HG03159 (cell line): Measurements from ENCODE around the gene ANKFY1.
"Not testable (repeated sequence)": the region's sequence is repeated elsewhere in the genome, so short reads cannot be mapped to it uniquely, and the experiment has no call there.

Experiments used
- ATAC-seq: cut with Tn5 transposase; IDR thresholded peaks from one replicate; pipeline ENCODE4 v1.9.1; 2021; ENCODE audit warnings: mild to moderate bottlenecking, moderate library complexity; ENCODE audit not compliant: unreplicated experiment

ANKFY1 gene

DNA sequence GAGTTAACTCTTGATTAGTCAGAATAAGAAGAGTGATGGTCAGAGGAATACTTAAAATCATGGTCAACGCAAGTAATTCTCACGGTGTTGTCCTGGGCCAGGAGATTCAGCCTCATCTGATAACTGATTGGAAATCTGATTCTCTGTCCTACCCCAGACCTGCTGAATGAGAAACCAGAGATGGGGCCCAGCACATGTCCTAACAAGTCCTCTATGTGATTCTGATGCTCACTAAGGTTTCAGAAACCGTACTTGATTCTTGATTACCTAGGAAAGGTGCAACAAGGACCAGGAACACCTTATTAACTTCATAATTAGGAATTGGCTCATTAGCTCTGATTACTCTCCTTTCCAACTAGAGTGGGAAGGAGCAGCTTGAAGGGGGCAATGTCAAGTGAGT, 44.5 kb downstream of the ANKFY1 start:
- ATAC-seq: no peak

DNA sequence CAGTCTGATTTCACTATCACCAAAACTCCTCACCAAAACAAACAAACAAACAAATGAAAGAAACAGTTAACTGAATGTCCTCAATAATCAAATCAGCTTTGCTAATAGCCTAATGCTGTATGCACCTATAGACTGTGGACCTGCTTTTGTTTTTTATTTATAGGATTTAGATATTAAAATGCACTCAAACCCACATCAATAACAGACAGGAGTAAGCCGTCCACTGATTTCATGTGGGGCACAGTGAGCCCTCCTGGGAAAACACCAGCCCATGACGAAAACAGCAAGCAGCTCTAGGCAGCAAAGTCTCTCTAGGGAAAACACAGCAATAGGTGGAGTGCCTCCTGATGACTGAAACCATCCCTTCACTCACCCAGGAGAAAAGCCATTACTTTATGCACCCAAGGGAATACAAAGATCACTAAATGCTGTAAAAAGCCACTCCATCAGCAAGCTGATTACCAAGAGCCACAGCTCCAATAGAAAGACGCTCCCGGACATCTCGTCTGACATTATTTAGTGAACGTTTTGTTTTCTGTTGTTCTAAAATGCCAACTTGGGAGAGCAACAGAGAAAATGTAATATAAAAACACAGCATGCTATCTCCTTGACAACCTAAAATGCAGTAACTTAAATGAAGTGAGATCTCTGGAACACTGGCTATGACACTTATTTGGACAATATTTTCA, 47.8 kb downstream of the ANKFY1 start:
- ATAC-seq: no peak

DNA sequence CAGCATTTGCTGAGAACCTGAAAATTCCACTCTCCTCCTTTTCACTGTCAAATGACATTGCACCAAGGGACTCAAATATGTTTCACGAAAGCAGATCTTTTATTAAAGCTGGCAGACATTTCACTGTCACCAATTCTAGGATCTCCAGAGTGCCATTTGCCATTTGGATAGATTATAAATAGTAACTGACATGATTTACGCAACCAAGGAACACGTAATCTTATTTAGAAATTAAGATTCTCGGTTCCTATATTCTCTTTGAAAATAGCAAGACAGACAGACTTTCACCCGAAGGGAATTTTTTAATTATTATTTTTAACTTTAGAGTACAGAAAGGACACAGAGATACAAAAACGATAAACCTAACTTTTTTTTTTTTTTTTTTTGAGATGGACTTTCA, 49.6 kb downstream of the ANKFY1 start:
- no peak for ATAC-seq

DNA sequence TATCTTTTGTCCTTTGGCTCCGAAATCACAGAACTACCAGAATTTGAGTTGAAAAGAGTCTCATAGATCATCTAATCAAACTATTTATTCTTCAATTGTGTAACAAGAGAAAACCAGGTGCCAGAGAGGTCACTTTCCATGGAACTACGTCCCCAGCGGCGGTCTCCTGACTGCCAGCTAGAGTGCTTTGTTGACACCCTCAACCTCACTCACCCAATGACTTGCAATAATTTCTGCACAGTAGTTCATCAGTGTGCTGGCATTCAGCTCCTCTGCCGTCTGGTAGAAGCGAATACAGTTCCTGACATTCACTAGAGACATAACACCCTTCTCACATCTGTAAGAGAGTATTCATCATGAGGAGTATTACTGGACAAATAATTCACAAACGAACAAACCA, 54.2 kb downstream of the ANKFY1 start:
- no peak for ATAC-seq

DNA sequence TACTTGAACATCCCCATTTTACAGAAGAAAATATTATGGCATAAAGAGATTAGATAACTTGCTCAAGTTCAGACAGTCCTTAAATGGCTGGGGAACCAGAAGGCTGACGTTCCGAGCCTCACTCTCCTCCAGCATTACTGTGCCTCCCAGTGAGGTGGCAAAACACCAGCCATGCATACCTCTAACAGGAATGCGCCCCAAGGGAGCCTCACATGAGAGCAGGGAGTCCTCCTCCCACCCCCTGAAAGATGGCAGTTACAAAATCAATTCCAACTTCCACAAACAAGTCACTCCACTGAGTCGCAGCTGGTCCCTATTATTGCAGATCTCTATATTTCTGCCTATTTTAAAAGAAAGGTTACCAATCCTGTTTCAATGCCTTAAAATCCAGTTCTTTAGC, 55.5 kb downstream of the ANKFY1 start:
- no peak for ATAC-seq

DNA sequence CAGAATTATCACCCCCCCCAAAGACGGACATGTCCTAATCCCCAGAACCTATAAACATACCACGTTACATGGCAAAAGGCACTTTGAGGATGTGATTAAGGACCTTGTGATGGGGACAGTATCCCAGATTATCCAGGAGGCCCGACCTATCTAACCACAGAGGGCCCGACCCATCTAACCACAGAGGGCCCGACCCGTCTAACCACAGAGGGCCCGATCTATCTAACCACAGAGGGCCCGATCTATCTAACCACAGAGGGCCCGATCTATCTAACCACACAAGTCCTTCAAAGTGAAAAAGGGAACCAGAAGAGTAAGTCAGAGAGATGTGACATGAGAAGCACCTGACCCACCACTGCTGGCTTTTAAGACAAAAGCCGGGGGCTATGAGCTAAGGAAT, 56.8 kb downstream of the ANKFY1 start:
- ATAC-seq: no peak

DNA sequence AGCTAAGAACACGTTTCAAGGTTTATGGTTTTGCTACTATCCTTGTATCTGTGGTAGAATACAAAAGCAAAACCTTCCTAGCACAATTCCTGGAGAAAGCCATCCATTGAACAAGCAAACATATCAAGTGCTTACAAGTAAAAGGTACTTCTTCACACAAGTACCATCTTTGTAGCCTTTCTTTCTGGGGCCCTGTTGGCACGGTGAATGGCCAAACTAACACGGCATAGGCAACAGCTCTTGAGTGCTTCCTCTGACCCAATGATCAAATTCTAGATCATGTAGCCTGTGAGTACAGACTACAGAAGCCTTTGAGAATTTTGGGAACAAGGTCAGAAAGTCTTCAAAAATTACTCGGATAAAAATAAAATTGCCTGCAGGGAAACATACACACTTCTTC, 57.9 kb downstream of the ANKFY1 start:
- ATAC-seq: no peak

DNA sequence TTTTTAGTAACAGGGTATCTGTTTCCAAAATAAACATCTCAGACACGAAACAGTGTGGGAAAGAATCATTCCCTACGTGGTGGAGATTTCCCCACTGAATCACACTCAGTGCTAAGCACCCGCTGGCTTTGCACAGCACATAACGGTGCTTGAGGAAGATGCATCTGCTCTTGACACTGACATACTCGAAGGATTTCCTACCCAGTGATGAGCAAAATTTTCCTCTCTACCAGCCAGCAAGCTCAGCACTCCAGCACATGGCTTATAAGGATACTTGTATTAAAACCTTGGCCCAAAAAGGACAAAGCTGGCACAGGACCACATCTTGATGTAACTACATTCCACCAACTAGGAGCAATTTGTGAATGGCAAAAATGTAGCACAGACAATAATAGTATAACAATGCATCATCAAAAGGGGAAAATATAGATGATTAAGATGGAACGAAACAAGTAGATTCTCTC, 59.0 kb downstream of the ANKFY1 start:
- no peak for ATAC-seq

DNA sequence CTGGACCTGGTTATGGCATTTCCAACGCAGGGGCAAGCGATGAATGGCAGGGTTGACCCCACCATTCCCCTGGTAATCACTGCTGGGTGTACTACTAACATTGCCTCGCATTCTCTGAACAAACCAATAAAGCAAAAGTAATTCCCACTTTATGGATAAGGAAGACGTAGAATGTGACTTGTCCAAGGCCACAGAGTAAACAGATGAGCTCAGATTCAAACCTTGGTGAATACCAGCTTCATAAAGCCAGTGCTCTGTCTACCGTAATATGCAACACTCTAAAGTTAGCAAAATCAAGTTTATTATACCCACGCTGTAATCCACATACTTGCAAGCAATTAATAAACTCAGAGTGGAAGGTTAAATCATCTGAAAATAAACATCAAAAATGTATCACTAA, 59.6 kb downstream of the ANKFY1 start:
- no peak for ATAC-seq

DNA sequence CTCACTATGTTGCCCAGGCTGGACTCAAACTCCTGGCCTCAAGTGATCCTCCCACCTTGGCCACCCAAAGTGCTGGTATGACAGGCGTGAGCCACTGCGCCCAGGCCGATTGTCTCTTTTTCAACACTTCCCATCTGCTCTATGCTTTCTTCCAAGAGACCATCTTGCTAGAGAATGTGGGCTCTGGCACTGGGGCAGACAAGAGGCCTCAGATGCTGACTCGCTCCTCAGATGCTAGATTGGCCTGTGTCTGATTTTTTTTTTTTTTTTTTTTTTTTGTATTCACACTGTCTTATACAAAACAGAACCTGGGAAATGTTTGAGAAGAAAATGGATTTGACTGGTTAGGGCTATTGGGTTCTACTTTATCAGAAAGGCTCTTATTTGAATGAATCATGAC, 62.6 kb downstream of the ANKFY1 start:
- no peak for ATAC-seq

DNA sequence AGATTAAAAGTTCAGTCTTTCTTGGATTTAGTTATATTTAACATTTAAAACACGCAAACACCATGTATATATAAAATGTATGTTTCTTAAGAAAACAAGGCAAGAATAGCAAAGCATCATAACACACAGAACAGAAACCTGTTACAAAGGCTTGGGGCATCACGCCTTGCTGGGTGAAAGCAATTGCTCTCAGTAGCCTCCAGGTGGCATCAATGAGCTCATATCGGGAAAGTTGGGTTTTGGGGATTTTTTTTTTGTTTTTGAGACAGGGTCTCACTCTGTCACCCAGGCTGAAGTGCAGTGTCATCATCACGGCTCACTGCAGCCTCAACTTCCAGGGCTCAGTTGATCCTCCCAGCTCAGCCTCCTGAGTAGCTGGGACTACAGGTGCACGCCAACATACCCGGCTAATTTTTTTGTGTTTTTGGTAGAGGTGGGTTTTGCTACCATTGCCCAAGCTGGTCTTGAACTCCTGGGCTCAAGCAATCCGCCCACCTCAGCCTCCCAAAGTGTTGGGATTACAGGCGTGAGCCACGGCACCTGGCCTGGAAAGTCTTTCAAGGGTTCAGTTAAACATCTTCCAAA, 63.9 kb downstream of the ANKFY1 start:
- no peak for ATAC-seq

DNA sequence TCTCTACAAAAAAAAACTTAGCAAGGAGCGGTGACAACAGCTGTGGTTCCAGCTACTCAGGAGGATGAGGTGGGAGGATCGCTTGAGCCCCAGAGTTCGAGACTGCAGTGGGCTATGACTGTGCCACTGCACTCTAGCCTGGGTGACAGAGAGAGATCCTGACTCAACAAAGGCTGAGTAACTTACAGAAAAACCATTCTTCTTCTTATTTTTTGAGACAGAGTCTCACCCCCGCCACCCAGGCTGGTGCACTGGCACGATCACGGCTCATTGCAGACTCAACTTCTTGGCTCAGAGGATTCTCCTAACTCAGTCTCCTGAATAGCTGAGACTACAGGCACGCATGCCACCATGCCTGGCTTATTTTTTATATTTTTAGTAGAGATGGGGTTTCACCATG, 64.8 kb downstream of the ANKFY1 start:
- no peak for ATAC-seq

DNA sequence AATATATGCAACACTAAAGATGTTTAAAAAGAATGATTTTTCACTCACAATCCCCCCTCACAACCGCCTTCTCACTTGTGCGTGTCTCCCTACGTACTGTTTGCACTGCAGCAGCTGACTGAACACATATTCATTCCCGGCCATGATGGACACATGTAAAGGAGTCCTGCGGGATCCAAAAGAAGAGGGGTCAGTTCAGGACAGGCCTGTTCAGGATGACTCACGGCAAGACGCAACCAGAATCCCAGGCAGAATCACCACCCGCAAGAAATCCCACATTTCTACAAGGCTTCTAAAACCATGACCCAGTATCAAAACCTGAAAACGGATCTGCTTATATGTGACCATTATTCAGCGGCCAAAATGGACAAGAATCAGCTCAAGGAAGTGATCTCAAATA, 68.5 kb downstream of the ANKFY1 start:
- ATAC-seq: no peak

DNA sequence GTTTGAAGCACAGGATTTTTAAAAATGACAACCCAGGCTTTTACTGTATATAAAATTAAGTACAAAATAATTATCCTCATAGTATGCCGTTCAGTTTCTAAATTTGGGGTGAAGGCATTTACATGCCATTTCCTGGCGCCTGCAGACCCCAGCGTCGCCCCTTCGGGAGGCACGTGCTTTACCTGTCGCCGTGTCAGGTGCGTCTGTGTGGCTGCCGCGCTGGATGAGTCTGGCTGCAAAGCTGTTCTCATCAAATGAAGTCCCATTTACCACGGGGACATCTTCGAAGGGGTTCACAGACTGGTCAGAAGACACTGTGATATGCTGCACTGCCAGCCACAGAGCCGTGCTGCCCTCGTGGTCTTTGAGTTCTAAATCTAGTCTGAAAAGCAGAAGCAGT, 69.0 kb downstream of the ANKFY1 start:
- no peak for ATAC-seq

DNA sequence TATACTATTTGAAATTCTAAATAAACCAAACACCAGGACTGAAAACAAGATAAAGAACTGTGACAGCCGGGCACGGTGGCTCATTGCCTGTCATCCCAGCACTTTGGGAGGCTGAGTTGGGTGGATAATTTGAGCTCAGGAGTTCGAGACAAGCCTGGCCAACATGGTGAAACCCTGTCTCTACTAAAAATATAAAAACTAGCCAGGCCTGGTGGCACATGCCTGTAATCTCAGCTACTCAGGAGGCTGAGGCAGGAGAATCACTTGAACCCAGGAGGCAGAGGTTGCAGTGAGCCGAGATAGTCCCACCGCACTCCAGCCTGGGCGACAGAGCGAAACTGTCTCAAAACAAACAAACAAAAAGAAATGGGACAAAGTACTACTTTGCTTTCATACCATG, 73.0 kb downstream of the ANKFY1 start:
- ATAC-seq: not testable (repeated sequence)

DNA sequence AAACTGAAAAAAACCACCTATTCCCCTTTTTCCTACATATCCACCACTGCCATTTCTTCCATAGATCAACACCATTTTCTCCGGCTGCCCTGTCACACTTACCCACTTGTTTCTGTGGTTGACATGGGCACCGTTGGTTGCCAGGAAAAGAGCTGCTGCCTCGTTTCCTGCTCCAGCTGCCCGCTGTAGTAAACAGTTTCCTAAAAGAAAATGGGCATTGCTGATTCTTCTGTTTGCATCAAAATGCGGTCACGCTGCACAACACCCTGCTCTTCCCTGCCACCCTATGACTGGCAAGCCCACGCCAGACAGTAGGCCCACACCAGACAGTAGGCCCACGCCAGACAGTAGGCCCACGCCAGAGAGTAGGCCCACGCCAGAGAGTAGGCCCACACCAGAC, 74.5 kb downstream of the ANKFY1 start:
- ATAC-seq: no peak

DNA sequence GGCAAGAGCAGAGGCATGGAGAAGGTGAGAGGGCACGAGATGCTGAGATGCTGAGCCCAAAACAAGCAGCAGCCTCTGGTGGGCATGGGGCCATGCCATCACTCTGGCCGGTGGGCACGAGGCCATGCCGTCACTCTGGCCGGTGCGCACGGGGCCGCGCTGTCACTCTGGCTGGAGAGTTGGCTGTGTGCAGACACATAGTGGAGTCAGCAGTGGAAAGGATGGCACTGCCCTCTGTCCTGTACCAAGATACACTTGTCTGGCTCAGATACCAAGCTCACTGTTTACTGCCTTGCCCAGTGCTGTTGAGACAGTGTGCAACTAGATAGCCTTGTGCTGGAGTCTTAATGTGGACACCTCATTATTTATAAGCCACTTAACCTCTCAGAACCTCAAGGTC, 75.7 kb downstream of the ANKFY1 start:
- no peak for ATAC-seq

DNA sequence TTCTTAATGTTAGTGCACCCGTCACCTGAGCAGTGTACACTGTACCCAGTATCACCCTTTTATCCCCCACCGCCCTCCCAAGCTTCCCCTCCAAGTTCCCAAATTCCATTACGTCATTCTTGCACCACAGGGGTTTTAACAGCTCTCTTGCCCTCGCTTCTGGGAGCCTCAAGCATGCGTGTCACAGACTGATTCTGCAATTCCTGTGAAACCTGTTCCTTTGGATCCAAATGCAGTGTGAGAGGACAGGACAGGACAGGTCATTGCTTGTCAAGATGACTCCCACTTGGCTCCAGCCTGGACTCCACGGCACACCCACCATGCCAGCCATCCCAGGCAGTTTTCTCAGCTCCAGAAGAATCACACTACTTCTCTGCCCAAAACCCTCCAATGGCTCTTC, 76.7 kb downstream of the ANKFY1 start:
- ATAC-seq: no peak

DNA sequence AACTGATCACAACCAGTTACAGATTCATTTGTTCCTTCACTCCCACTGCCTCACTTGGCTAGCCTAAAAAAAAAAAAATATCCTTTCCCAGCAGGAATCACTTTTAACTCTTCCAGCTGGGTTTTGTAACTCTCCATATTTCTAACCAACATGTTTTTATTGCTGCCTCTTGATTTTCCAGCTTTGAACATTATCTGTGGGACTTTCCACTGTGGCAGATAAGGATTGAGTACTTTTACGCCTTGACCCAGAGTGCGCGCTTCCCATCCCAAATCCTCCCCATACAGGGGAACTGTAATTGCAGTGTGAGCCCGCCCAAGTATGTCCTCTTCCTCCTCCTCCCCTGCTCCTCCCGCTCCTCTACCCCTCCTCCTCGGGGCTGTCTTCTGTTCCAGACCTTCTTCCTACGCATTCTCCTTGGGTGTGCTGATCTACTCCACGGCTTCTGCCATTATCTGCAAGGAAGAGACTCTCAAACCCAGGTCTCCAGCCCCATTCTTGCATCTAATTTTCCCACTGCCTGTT, 77.4 kb downstream of the ANKFY1 start:
- no peak for ATAC-seq

DNA sequence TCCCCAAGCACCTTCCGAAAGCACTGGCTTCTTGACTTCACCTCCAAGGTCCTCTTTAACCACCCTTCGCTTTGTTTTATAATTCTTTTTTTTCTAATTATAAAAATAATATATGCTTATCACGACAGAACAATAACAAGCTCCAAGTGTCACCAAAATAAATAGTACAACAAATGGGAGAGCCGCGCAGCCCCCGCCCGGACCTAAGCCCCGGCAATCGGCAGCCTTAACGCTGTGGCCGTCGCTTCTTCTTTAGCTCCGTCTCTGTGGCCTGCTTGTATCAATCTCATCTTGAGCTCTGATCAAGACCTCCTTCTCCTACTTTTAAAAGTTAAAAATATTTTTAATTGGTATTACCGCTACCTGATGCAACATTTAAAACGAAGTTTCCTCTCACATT, 78.1 kb downstream of the ANKFY1 start:
- ATAC-seq: no peak

DNA sequence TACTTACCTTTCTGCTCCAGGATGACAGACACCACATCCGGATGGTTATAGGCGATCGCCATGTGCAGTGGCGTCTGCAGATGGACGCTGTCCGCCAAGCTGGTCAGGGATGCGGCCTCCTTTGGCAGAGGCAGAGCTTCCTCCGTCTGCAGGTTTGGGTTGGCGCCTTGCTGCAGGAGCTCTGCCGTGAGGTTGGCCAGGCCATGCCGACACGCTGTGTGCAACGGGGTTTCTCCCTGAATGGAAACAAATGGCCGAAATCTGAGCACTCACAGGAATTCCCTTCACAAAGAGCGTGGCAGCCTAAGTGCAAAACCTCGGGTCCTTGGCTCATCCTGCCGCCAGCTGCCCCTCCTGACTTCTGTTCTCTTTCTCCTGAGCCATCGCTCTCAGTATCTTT, 79.0 kb downstream of the ANKFY1 start:
- no peak for ATAC-seq

DNA sequence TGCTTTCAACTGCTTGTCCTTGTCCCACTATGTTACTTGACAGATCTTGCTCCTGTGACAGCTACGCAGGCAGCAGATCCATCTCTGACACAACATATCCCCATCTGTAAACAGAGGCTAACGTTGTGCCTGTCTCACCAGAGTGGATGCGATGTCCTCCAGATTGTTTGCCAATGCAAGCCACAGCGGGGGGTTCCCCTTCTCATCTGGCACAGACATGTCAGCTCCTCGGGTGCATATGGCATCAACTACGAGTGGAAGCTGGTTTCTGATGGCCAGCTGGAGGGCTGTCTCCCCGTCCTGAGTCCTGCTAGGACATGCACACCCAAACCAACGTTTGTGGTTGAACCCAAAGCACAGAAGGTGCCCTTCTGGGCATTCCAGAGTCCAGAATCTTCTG, 81.7 kb downstream of the ANKFY1 start:
- no peak for ATAC-seq

DNA sequence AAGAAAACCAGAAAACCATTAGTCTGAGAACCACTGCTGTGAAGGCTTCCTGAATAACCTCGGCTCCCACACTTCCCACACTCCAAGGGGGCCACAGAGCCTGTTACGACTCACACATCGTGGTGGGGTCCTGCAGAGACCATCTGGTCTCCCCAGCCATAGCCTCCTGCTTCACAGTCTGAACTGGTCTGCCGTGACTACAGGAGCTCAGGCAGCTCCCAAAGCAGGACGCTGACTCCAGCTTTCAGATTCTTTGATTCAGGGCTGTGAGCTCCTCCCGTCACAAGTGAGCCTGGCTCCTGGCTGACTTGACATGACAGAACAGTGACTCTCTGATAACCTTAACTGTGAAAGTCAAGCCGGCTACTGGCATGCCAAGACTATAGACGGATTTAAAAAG, 83.0 kb downstream of the ANKFY1 start:
- no peak for ATAC-seq
